Cardiac septum (tissue), 1 donor: ENCODE results near the gene ZSCAN20. TPM values are rescaled to one million over a fixed set of nuclear protein-coding genes. Genes with fewer than 3 reads are reported as not detected.

Experiments
- DNase-seq: peaks from one replicate; pipeline ENCODE4 v3.0.0-alpha.2; 2020; ENCODE audit warnings: low spot score
- intact Hi-C: fragments of 100-400 bp; cut with DNase I; formaldehyde crosslinking; loops from one replicate; pipeline ENCODE4 v1.14.0; 2022
- total RNA-seq: library from RNA; stranded (reverse); fragmentation: NEBNext Ultra II Directional; extraction: Animal tissue kit (Norgen Biotek cat#: 25700); gene quantifications from one replicate; pipeline ENCODE4 v1.2.1, GENCODE V29; 2021
- donor health status: DM: no; HTN: no; CAD: no.

ZSCAN20 gene
- total RNA-seq, 1 donor from 2014 or later, result 8.3 TPM

DNA sequence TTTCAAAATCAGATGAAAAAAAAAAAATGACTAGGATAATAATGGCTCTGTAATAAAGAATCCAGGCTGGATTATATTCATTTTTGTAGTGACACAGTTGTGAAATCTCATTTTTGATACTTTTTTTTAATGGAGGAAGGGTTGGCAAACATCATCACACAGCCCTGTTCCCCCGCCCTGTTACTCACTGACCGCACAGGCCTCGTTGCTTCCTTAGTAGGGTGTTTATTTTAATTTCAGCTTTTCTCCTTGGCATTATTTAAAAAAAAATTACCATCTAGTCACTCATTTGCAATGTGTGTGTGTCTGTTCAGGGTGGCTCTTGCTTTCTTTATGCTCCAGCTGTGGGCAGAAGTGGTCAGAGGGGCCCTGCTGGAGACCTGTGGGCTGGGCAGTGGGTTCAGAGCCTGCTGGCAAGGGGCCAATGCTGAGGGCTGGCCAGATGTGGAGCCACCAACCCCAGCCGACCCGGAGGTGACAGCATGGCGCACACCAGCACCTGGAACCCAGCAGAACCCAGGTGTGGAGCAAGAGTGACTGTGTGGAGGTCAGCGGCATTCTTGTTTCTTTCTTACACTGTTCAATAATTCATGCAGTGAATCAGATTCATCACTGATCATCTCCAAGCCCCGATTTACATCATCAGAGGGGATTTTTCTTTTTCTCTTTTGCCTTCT lies 44.6 kb downstream of the ZSCAN20 start:
- intact Hi-C loops, result no loop called here
- no peak for DNase-seq

DNA sequence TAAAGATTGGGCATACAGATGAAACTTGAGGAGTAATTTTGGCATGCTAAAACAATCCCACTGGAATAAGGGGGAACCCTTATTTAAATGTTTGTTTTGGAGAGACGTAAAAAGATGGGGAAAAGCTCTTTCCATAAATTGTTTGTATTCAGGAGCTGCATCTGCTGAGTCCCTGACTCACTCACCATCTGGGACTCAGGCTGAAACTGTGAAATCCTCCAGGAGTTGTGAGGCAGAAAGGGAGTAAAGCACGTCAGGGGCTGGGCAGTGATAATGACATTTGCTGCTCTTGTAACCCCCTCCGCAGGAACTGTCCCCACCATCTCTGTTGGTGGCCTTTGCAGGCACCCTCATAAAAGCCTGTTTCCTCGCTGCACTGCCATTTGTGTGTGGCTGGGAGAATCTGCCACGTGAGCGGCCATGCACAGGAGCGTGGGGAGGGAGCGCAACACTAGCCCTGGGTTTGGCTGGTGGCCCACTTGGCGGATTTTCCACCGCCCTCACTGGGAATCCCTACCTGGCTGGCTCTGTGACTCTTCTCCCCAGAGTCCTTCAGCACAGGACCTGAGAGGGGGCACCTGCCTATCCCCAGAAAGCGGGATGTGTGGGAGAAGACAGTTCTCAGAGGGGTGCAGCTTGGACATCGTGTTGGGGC lies 45.3 kb downstream of the ZSCAN20 start:
- intact Hi-C loops, result no loop called here
- DNase-seq, result no peak

DNA sequence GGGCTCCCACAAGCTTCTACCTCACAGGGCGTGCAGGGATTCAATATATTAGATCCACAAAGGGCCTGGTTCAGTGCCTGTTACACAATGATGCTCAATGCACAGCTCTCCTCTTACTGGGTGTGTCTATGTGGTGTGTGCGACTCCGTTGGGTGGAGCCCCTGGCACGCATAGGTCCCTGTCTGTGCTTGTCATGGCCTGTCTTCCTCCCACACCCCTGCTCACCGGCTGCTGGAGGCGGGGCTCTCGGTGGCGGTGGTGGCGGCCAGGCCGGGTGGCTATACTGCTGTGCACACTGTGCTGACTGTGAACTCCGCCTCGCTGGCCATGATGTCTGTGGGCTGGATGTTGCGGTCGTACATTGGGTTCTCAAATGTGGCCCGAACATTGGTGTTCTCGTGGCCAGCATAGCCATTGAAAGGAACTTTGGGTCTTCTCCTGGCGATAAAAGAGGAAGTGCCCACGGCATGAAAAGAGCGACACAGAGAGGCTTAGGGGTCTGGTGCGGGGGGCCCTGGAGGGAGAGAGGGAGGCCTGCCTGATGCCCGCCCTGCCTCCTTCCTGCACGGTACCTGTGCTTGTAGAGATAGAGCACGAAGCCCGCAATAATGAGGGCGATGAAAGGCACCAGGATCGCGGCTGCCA lies 46.9 kb downstream of the ZSCAN20 start:
- intact Hi-C loops, result no loop called here
- DNase-seq, result no peak

DNA sequence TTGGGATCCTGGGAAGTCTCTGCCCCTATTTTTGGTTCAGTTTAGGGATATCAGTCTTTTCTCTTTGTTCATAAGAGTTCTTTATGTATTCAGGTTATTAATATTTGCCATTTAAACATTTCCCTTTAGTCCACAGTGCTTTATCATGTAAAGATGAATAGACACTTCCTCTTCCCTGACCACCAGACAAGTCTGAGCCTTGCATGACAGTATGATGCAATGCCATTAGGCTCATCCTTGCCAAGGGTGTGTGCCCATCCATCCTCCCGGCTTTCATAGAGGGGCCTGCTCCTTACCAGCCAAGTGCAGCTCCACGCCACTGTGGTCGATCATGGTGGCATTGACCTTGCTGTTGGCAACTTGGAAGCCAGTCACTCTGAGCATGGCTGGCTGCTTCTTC lies 52.1 kb downstream of the ZSCAN20 start:
- DNase-seq, result no peak
- intact Hi-C loops, result no loop called here

DNA sequence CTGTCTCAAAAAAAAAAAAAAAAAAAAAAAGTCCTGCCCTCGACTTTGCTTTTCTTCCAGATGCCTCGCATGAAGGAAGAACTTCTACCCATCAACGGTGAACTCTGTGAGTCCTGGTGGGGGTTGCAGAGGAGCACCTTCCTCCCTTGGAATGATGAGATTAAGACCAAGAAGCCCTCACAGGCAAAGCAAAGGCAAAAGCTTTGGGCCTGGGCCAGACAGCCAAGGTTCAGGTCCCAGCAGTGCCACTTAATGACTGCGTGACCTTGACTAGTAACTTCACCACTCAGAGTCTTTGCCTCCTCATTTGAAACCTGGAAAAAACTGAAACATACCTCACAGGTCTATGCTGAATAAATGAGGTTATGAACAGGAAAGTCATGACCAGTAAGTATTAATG lies 55.5 kb downstream of the ZSCAN20 start:
- intact Hi-C loops, result no loop called here
- DNase-seq, result no peak

DNA sequence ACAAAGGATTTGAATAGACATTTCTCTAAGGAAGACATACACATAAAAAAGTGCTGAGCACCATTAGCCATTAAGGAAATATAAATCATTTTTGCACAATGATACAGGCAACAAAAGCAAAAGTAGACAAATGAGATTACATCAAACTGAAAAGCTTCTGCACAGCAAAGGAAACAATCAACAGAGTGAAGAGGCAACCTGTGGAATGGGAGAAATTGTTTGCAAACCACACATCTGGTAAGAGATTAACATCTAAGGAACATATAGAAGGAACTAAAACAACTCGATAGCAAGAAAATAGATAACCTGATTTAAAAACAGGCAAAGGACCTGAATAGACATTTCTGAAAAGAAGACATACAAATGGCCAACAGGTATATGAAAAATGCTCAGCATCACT lies 57.5 kb downstream of the ZSCAN20 start:
- intact Hi-C loops, result no loop called here
- no peak for DNase-seq

DNA sequence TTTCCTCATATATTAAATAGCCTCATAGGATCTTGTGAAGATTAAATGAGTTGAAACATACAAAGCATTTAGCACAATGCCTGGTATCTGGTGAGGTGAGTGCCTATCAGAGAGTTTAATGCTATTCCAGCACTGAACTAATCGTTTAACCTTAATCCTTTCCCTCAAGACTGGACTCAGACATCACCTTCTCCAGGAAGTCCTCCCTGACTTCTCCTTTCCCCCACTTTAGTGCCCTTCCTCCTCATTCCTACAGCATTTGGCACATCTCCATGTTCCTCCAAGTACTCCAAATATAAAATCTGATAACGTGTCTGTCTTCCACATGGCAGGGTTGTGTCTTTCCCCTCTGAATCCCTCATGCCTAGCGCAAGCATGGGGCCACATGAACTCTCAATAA lies 59.8 kb downstream of the ZSCAN20 start:
- no peak for DNase-seq
- intact Hi-C loops, result no loop called here

DNA sequence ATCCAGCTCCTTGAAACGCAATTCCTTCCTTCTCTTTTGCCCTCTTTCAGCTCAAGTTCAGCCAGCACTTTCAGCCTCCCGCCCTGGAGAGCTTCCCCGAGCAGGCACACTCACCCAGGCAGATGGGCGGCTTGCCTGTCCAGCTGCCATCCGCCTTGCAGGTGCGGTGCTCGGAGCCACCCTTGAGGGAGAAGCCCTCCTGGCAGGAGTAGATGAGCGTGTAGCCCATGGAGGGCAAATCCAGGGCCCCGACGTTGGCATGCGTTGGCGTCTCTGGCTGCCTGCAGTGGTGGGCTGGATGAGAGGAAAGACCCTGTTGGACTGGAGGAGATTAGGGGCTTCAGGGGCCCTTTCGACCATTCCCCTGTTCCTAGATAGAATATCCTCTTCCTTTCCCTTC lies 60.5 kb downstream of the ZSCAN20 start:
- no peak for DNase-seq
- intact Hi-C loops, result no loop called here

DNA sequence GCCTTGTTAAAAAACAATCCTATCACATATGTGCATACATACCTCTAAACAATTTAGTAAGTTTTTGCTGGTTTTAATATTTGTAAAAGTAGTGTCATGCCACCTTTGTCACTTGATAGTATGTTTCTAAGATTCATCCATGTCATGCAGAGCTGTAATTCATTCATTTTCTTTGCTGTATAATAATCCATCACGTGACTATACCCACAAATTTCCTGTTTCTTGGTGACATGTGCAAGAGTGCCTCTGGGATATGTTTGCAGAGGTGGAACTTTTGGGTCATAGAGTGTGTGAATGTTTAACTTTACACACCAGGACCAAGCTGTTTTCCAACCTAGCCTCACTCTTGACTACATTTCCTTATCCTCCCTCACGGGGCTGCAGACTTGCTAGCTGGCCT lies 62.9 kb downstream of the ZSCAN20 start:
- intact Hi-C loops, result no loop called here
- DNase-seq, result no peak

DNA sequence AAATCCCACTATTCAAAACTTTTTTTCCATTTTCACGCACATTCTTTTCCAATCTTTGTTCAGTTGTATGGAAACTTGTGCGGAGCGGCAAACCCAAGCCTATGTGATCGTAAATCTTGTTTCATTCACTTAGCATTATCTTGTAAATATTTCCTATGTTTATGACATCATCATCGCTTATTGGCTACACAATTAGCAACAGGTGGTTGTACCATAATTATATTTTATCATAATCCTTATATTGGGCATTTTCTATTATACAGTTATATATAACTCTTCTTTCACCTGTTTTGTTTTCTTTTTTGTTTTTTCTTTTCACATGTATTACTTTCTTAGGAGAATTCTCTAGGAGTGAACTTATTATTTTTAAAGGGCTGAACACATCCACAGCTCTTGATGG lies 65.4 kb downstream of the ZSCAN20 start:
- no peak for DNase-seq
- intact Hi-C loops, result no loop called here

DNA sequence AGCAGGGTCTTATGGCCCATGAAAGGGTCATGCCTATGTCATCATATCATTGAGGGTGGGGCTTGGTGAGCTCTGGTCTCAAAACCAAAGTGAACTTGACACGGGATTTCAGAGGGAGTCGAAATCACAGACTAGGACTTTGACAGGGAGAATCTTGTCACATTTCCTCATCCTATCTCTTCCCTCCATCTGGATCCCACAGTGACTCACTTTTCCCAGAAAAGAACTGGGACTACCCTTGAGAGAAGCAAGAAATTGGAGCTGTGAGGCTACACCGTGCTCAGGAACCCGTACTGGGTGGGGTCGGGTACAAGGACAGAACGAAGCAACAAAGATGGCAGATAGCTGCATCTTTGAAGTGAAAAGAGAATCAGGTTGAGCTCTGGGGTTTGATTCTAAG lies 69.5 kb downstream of the ZSCAN20 start:
- no peak for DNase-seq
- intact Hi-C loops, result no loop called here

Other genes with a start within 250 kb of the ZSCAN20 start
- 30.3 TPM for gene ZNF362, start 216.2 kb upstream of the ZSCAN20 start, total RNA-seq
- not detected for gene A3GALT2, start 151.5 kb upstream of the ZSCAN20 start, total RNA-seq
- gene PHC2, start 41.5 kb upstream of the ZSCAN20 start, total RNA-seq, result 101 TPM